Endodermal cell (in vitro differentiated cells): ENCODE data around the gene SAMD8. TPM values are rescaled to one million over a fixed set of nuclear protein-coding genes. Genes with fewer than 3 reads are reported as not detected.

ENCODE experiments used
- DNase-seq: peaks from one replicate; pipeline ENCODE4 v3.0.0-alpha.2; 2017
- H3K27ac ChIP-seq: 2 replicates; pipeline ENCODE4 v1.5.1; 2013; ENCODE audit warnings: mild to moderate bottlenecking, low read depth, low read length, moderate library complexity
- H3K27me3 ChIP-seq: 2 replicates; pipeline ENCODE4 v1.6.1; 2013; ENCODE audit warnings: mild to moderate bottlenecking, low read length, moderate library complexity; ENCODE audit not compliant: insufficient read depth, control insufficient read depth, poor library complexity, severe bottlenecking
- H3K36me3 ChIP-seq: 2 replicates; pipeline ENCODE4 v1.7.0; 2013; ENCODE audit warnings: mild to moderate bottlenecking, low read length, moderate library complexity; ENCODE audit not compliant: control insufficient read depth, insufficient read depth
- H3K4me1 ChIP-seq: one replicate; pipeline ENCODE4 v1.7.0; 2013; ENCODE audit warnings: low read length; ENCODE audit not compliant: control insufficient read depth, insufficient read depth
- H3K4me3 ChIP-seq: 2 replicates; pipeline ENCODE4 v1.5.1; 2013; ENCODE audit warnings: mild to moderate bottlenecking, low read length, moderate library complexity
- H3K9ac ChIP-seq: 2 replicates; pipeline ENCODE4 v1.6.1; 2013; ENCODE audit warnings: mild to moderate bottlenecking, low read length, moderate library complexity; ENCODE audit not compliant: poor library complexity, severe bottlenecking; ENCODE audit errors: extremely low read depth
- H3K9me3 ChIP-seq: 2 replicates; pipeline ENCODE4 v1.6.1; 2013; ENCODE audit warnings: mild to moderate bottlenecking, low read length, moderate library complexity; ENCODE audit not compliant: control insufficient read depth
- H3K27ac Mint-ChIP-seq: 2 replicates; pipeline ENCODE4 v1.8.0; 2020; ENCODE audit warnings: mixed read lengths
- H3K27me3 Mint-ChIP-seq: 2 replicates; pipeline ENCODE4 v1.8.0; 2021; ENCODE audit warnings: mild to moderate bottlenecking, mixed read lengths; ENCODE audit not compliant: insufficient read depth
- H3K36me3 Mint-ChIP-seq: 2 replicates; pipeline ENCODE4 v1.8.0; 2020; ENCODE audit warnings: low read depth, mixed read lengths
- H3K4me1 Mint-ChIP-seq: 2 replicates; pipeline ENCODE4 v1.8.0; 2020; ENCODE audit warnings: mixed read lengths
- H3K4me3 Mint-ChIP-seq: 2 replicates; pipeline ENCODE4 v1.8.0; 2020; ENCODE audit warnings: mild to moderate bottlenecking, moderate library complexity, mixed read lengths
- H3K9me3 Mint-ChIP-seq: 2 replicates; pipeline ENCODE4 v1.8.0; 2020; ENCODE audit warnings: mild to moderate bottlenecking, mixed read lengths
- WGBS, 2 experiments: methylation state at CpG; one replicate each; pipeline versions ENCODE4 v1.1.5 to v1.1.7; 2013; ENCODE audit warnings: missing lambda C conversion rate in 2 of 2, mixed read lengths in 1 of 2; ENCODE audit not compliant: insufficient coverage in 1 of 2, insufficient read length in 1 of 2; 5-methylcytosine and 5-hydroxymethylcytosine counted together
- total RNA-seq, 2 donors: library from RNA; stranded (reverse); fragmentation: NEBNext Ultra II Directional in 1 of 2; extraction: Animal tissue kit (Norgen Biotek cat#: 25700) in 1 of 2; gene quantifications; 2 replicates in 1 of 2; 3 replicates in 1 of 2; pipeline ENCODE4 v1.2.1, GENCODE V29; 2021
- TF ChIP-seq, protein P1 (sequence below): fragments of 200-600 bp; sonication (generic); conservative IDR thresholded peaks from 2 replicates; pipeline ENCODE4 v1.5.0; 2021; ENCODE audit warnings: antibody characterized with exemption, mild to moderate bottlenecking

SAMD8 gene
- total RNA-seq, 2 donors from 2014 or later: 25.9 to 31.7 TPM

DNA sequence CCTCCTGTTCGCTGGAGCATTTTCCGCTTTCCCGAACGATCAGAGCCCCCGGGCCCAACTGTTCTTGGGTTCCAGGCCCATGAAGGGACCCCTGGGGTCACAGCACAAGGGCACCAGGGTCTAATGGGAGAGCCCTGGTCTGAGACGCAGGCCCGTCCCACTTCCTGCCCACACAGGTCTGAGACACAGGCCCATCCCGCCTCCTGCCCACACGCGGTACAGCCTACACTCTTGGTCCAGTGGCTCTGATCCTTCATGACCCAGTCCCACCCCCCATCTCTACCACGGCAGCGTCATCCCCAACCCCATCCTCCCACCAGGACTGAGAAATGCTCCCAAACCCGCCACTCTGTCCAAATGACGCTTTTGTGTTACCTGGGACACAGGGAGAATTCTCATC, 38.7 kb upstream of the SAMD8 start:
- Histone ChIP-seq H3K27ac (no peak overlapping the region), H3K27me3 (peaks cover 15% of the 10 kb centered on the region), H3K9me3 (no peaks in the 10 kb centered on the region), H3K4me1 (peaks cover 11% of the 10 kb centered on the region), H3K4me3 (no peak overlapping the region), H3K9ac (no peak overlapping the region), H3K36me3 (no peaks in the 10 kb centered on the region)
- Mint-ChIP-seq H3K9me3 (no peaks in the 10 kb centered on the region), H3K36me3 (no peaks in the 10 kb centered on the region), H3K4me3 (no peak overlapping the region), H3K27me3 (peaks cover 46% of the 10 kb centered on the region), H3K4me1 (peaks cover 37% of the 10 kb centered on the region), H3K27ac (no peak overlapping the region)
- no peak for DNase-seq
- 69 to 85% methylated on average over 9 to 14 of the region's 14 CpGs for WGBS, 2 experiments
- TF ChIP-seq, protein P1, sequence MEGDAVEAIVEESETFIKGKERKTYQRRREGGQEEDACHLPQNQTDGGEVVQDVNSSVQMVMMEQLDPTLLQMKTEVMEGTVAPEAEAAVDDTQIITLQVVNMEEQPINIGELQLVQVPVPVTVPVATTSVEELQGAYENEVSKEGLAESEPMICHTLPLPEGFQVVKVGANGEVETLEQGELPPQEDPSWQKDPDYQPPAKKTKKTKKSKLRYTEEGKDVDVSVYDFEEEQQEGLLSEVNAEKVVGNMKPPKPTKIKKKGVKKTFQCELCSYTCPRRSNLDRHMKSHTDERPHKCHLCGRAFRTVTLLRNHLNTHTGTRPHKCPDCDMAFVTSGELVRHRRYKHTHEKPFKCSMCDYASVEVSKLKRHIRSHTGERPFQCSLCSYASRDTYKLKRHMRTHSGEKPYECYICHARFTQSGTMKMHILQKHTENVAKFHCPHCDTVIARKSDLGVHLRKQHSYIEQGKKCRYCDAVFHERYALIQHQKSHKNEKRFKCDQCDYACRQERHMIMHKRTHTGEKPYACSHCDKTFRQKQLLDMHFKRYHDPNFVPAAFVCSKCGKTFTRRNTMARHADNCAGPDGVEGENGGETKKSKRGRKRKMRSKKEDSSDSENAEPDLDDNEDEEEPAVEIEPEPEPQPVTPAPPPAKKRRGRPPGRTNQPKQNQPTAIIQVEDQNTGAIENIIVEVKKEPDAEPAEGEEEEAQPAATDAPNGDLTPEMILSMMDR: no peak

DNA sequence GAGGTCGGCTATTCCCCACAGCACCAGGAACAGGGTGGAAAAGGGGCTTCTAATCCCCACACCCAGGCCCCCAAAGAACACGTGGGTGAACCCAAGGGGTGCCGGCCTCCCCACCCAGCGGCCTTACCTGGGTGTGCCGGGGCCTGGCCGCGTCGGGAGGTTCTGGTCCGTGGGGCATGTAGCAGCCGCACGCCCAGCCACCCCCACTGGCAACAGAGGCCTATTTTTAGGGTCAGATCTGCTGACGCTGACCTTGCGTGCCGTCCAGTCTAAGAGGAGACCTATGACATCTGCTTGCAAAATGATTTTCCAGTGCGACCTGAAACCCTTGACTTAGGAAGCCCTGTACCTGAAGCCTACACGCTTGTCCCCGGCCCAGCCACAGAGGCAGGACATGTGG, 38.0 kb upstream of the SAMD8 start:
- Mint-ChIP-seq H3K27ac (no peak overlapping the region), H3K4me1 (peaks cover 37% of the 10 kb centered on the region), H3K27me3 (peaks cover 50% of the 10 kb centered on the region), H3K4me3 (no peak overlapping the region), H3K36me3 (no peaks in the 10 kb centered on the region), H3K9me3 (no peaks in the 10 kb centered on the region)
- TF ChIP-seq, protein P1: no peak
- Histone ChIP-seq H3K9me3 (no peaks in the 10 kb centered on the region), H3K4me1 (peaks cover 11% of the 10 kb centered on the region), H3K27me3 (peaks cover 15% of the 10 kb centered on the region), H3K9ac (no peak overlapping the region), H3K36me3 (no peaks in the 10 kb centered on the region), H3K27ac (no peak overlapping the region), H3K4me3 (no peak overlapping the region)
- no peak for DNase-seq
- 94 to 97% methylated on average over 15 to 17 of the region's 17 CpGs for WGBS, 2 experiments

DNA sequence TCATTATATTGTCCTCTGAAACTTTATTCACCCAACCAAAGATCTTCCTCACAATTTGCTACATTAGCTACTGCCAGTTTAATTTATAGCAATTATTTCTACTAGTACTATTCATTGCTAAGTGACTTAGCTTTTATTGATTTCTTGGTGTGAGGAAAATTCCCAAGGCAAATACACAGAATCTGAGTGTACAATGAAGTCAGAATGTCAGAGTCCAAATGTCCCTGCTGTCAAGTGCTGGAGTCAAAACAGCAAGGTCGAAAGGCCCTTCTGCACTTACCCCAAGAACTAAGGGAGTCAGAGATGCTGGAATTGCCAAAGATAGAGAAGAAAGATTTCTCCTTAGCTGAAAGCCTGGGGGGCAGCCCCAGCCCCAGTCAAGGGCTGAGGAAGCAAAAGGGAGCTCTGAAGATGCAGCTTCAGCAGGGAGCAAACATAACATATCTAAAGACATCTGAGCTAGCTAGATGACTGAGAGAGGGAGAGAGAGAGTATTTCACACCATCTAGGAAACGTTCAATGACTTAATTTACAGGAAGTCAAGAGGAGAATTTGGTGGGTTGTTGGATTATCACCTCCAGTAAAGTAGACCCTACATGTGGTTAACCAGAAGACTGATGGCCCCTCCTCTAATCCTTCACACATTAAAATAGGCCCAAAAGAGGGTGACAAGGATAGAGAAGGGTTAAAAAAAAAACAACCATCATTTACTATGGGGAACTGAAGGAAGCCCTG, 36.6 kb upstream of the SAMD8 start:
- WGBS, 2 experiments: 68% methylated on average over 2 of the region's 2 CpGs; no CpG with 5 or more reads in 1 of the 2 experiments

More for the DNA sequence above, 36.6 kb upstream of the SAMD8 start:
- Histone ChIP-seq H3K9me3 (no peaks in the 10 kb centered on the region), H3K27ac (no peak overlapping the region), H3K4me1 (peaks cover 17% of the 10 kb centered on the region), H3K36me3 (no peaks in the 10 kb centered on the region), H3K27me3 (peaks cover 15% of the 10 kb centered on the region), H3K4me3 (no peak overlapping the region), H3K9ac (no peak overlapping the region)
- DNase-seq: no peak
- Mint-ChIP-seq H3K9me3 (no peaks in the 10 kb centered on the region), H3K4me1 (peaks cover 46% of the 10 kb centered on the region), H3K4me3 (no peak overlapping the region), H3K36me3 (no peaks in the 10 kb centered on the region), H3K27ac (no peak overlapping the region), H3K27me3 (peaks cover 47% of the 10 kb centered on the region)
- TF ChIP-seq, protein P1: no peak
